22Rv1 (cell line): Measurements from ENCODE around the gene GRIK1.

Experiments
- ZFX ChIP-seq: fragments of 450-650 bp; IDR thresholded peaks from 2 replicates; pipeline ENCODE4 v1.6.1; 2017; ENCODE audit warnings: antibody characterized with exemption, borderline replicate concordance
- TF ChIP-seq, protein P1 (sequence below): fragments of 450-650 bp; IDR thresholded peaks from 2 replicates; pipeline ENCODE4 v1.5.1; 2017; ENCODE audit warnings: mild to moderate bottlenecking

DNA sequence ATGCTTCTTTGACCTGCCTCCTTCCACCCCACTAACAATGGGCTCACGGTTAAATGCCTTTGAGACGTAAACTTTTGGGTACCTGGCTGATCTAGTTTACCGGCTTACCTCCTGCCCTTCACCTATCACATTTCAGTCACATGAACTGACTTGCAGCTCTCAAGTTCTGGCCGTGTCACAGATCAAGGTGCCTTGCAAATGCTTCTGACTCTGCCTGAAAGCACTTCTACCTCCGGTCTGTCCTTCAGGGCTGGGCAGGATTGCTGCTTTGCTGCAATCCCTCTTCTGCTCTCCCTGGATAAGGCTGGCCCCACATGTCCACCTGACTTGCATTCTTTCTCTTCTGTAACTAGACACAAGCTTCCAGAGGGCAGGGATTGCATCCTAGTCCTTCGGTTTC is 69.0 kb downstream of the GRIK1 start:
- TF ChIP-seq, protein P1, sequence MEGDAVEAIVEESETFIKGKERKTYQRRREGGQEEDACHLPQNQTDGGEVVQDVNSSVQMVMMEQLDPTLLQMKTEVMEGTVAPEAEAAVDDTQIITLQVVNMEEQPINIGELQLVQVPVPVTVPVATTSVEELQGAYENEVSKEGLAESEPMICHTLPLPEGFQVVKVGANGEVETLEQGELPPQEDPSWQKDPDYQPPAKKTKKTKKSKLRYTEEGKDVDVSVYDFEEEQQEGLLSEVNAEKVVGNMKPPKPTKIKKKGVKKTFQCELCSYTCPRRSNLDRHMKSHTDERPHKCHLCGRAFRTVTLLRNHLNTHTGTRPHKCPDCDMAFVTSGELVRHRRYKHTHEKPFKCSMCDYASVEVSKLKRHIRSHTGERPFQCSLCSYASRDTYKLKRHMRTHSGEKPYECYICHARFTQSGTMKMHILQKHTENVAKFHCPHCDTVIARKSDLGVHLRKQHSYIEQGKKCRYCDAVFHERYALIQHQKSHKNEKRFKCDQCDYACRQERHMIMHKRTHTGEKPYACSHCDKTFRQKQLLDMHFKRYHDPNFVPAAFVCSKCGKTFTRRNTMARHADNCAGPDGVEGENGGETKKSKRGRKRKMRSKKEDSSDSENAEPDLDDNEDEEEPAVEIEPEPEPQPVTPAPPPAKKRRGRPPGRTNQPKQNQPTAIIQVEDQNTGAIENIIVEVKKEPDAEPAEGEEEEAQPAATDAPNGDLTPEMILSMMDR, result no peak
- TF ChIP-seq ZFX, result no peak
